A549 (cell line): ENCODE results near the gene ITCH. TPM values are rescaled to one million over a fixed set of nuclear protein-coding genes. Genes with fewer than 3 reads are reported as not detected.

ENCODE experiments used
- ATAC-seq, 2 experiments: fragments of 200-7000 bp in 1 of 2; fragments of >200 bp in 1 of 2; cut with Nextera tagmentation in 1 of 2; cut with Tn5 transposase in 1 of 2; 3 replicates each; pipeline versions ENCODE4 v1.8.0 to v1.9.1; 2018 to 2020; ENCODE audit warnings: mild to moderate bottlenecking in 1 of 2, moderate library complexity in 1 of 2
- CTCF ChIA-PET: fragments of 300-600 bp; sonication (Branson Sonifier 250); formaldehyde crosslinking; extraction: SDS; loops from one replicate; lab custom pipeline; 2021; ENCODE audit warnings: antibody characterized with exemption, inconsistent platforms; lab: Yijun Ruan, JAX
- POLR2A ChIA-PET: fragments of 350-600 bp; formaldehyde crosslinking; extraction: SDS; loops from one replicate; lab custom pipeline; 2021; ENCODE audit warnings: antibody characterized with exemption, inconsistent platforms; lab: Yijun Ruan, JAX
- DNase-seq, 2 experiments: peaks; one replicate each; pipeline versions ENCODE4 v3.0.0 to v3.0.0-alpha.2; 2011 to 2016; ENCODE audit warnings: low read depth in 1 of 2, low spot score in 1 of 2
- FAIRE-seq: peaks from 2 replicates; lab custom pipeline; 2011; peaks lifted over from hg19 to GRCh38; lab: Jason Lieb, UNC
- H3K27ac ChIP-seq, 2 experiments: fragments of >200 bp; sonication (Bioruptor Twin); formaldehyde crosslinking; 3 replicates each; pipeline ENCODE4 v1.5.1; 2016 to 2017
- H3K4me1 ChIP-seq: fragments of >200 bp; sonication (Bioruptor Twin); formaldehyde crosslinking; 3 replicates; pipeline ENCODE4 v1.6.1; 2016
- H3K4me2 ChIP-seq: fragments of >200 bp; sonication (Bioruptor Twin); formaldehyde crosslinking; 3 replicates; pipeline ENCODE4 v1.6.1; 2016
- H3K4me3 ChIP-seq: fragments of >200 bp; sonication (Bioruptor Twin); formaldehyde crosslinking; 3 replicates; pipeline ENCODE4 v1.5.1; 2016
- H3K9me3 ChIP-seq: fragments of >200 bp; sonication (Bioruptor Twin); formaldehyde crosslinking; 3 replicates; pipeline ENCODE4 v1.6.1; 2016
- ATOH8 ChIP-seq: fragments of 250-450 bp; sonication (Bioruptor Pico); IDR thresholded peaks from 2 replicates; pipeline ENCODE4 v1.5.0; 2020; ENCODE audit warnings: low read depth, mild to moderate bottlenecking, moderate library complexity
- CBX2 ChIP-seq: fragments of 200-600 bp; sonication (generic); IDR thresholded peaks from 2 replicates; pipeline ENCODE4 v1.6.1; 2016; ENCODE audit warnings: low read depth, mild to moderate bottlenecking, borderline replicate concordance
- CHD4 ChIP-seq: fragments of 200-600 bp; sonication (generic); IDR thresholded peaks from 2 replicates; pipeline ENCODE4 v1.6.1; 2016; ENCODE audit warnings: antibody characterized with exemption, mild to moderate bottlenecking, borderline replicate concordance
- CTCF ChIP-seq: fragments of >200 bp; sonication (Bioruptor Twin); formaldehyde crosslinking; IDR thresholded peaks from 3 replicates; pipeline ENCODE4 v1.5.1; 2016
- E2F6 ChIP-seq: IDR thresholded peaks from 2 replicates; pipeline ENCODE4 v1.6.1; 2012; ENCODE audit warnings: low read depth, borderline replicate concordance
- EHF ChIP-seq: fragments of 250-450 bp; sonication (Bioruptor Pico); IDR thresholded peaks from 2 replicates; pipeline ENCODE4 v1.5.0; 2020; ENCODE audit warnings: mild to moderate bottlenecking
- EP300 ChIP-seq, 2 experiments: fragments of >200 bp; sonication (Bioruptor Twin); formaldehyde crosslinking; IDR thresholded peaks; 2 replicates in 1 of 2; 3 replicates in 1 of 2; pipeline ENCODE4 v1.6.1; 2016 to 2017
- ESRRA ChIP-seq: fragments of 150-350 bp; IDR thresholded peaks from 2 replicates; pipeline ENCODE4 v1.6.1; 2014; ENCODE audit warnings: mild to moderate bottlenecking, low read length, borderline replicate concordance
- FOXS1 ChIP-seq: fragments of 250-450 bp; sonication (Bioruptor Pico); IDR thresholded peaks from 2 replicates; pipeline ENCODE4 v1.5.0; 2020; ENCODE audit warnings: mild to moderate bottlenecking, moderate library complexity
- HEYL ChIP-seq: fragments of 250-450 bp; sonication (Bioruptor Pico); IDR thresholded peaks from 2 replicates; pipeline ENCODE4 v1.8.0; 2021; ENCODE audit warnings: mild to moderate bottlenecking, moderate library complexity
- HMGXB4 ChIP-seq: fragments of 250-450 bp; sonication (Bioruptor Pico); IDR thresholded peaks from 2 replicates; pipeline ENCODE4 v1.5.0; 2021; ENCODE audit warnings: mild to moderate bottlenecking, moderate library complexity, borderline replicate concordance
- HOXA7 ChIP-seq: fragments of 250-450 bp; sonication (Bioruptor Pico); IDR thresholded peaks from 2 replicates; pipeline ENCODE4 v1.5.0; 2020; ENCODE audit warnings: mild to moderate bottlenecking, moderate library complexity
- JUN ChIP-seq, 2 experiments: fragments of >200 bp; sonication (Bioruptor Twin); formaldehyde crosslinking; IDR thresholded peaks; 2 replicates in 1 of 2; 3 replicates in 1 of 2; pipeline ENCODE4 v1.6.1; 2016 to 2017
- MYC ChIP-seq: IDR thresholded peaks from 2 replicates; pipeline ENCODE4 v1.6.1; 2012; ENCODE audit warnings: mild to moderate bottlenecking, inconsistent platforms, low read length, improper control_type of control experiment, borderline replicate concordance
- NFE2L2 ChIP-seq: fragments of 150-350 bp; conservative IDR thresholded peaks from 2 replicates; pipeline ENCODE4 v1.6.1; 2014; ENCODE audit warnings: low read length
- NPAS2 ChIP-seq: fragments of 250-450 bp; sonication (Bioruptor Pico); IDR thresholded peaks from 2 replicates; pipeline ENCODE4 v1.8.0; 2022; ENCODE audit warnings: mild to moderate bottlenecking, moderate library complexity, borderline replicate concordance
- NR3C1 ChIP-seq: fragments of >200 bp; sonication (Bioruptor Twin); formaldehyde crosslinking; IDR thresholded peaks from 3 replicates; pipeline ENCODE4 v1.6.1; 2017
- PHF8 ChIP-seq: fragments of 200-600 bp; sonication (generic); IDR thresholded peaks from 2 replicates; pipeline ENCODE4 v1.6.1; 2016; ENCODE audit warnings: low read depth, mild to moderate bottlenecking, antibody characterized with exemption, moderate library complexity, borderline replicate concordance
- POLR2AphosphoS2 ChIP-seq: conservative IDR thresholded peaks from 2 replicates; pipeline ENCODE4 v1.6.1; 2012; ENCODE audit warnings: low read length, improper control_type of control experiment, inconsistent platforms
- RAD21 ChIP-seq, 2 experiments: fragments of >200 bp in 1 of 2; sonication (Bioruptor Twin) in 1 of 2; formaldehyde crosslinking in 1 of 2; IDR thresholded peaks in 1 of 2; conservative IDR thresholded peaks in 1 of 2; 2 replicates in 1 of 2; 3 replicates in 1 of 2; pipeline ENCODE4 v1.6.1; 2012 to 2018; ENCODE audit warnings: inconsistent platforms in 1 of 2
- RFX5 ChIP-seq: fragments of 450-650 bp; IDR thresholded peaks from 2 replicates; pipeline ENCODE4 v1.7.1; 2014; ENCODE audit warnings: antibody characterized with exemption, mild to moderate bottlenecking, moderate library complexity
- RNF2 ChIP-seq: fragments of 200-600 bp; sonication (generic); IDR thresholded peaks from 2 replicates; pipeline ENCODE4 v1.6.1; 2016; ENCODE audit warnings: low read depth, mild to moderate bottlenecking, antibody characterized with exemption, moderate library complexity, borderline replicate concordance
- SMC3 ChIP-seq: fragments of >200 bp; sonication (Bioruptor Twin); formaldehyde crosslinking; IDR thresholded peaks from 3 replicates; pipeline ENCODE4 v1.6.1; 2018; ENCODE audit warnings: inconsistent platforms
- SREBF2 ChIP-seq: fragments of 450-650 bp; IDR thresholded peaks from 2 replicates; pipeline ENCODE4 v1.6.1; 2014; ENCODE audit warnings: mild to moderate bottlenecking, moderate library complexity
- TP53 ChIP-seq: fragments of 250-450 bp; sonication (Bioruptor Pico); IDR thresholded peaks from 2 replicates; pipeline ENCODE4 v1.5.0; 2021; ENCODE audit warnings: mild to moderate bottlenecking, moderate library complexity
- ZC3H11A ChIP-seq: fragments of 450-650 bp; IDR thresholded peaks from 2 replicates; pipeline ENCODE4 v1.6.1; 2014; ENCODE audit warnings: antibody characterized with exemption, mild to moderate bottlenecking
- ZNF302 ChIP-seq: fragments of 250-450 bp; sonication (Bioruptor Pico); IDR thresholded peaks from 2 replicates; pipeline ENCODE4 v1.9.0; 2021; ENCODE audit warnings: inconsistent platforms, mild to moderate bottlenecking, moderate library complexity
- ZSCAN20 ChIP-seq: fragments of 250-450 bp; sonication (Bioruptor Pico); IDR thresholded peaks from 2 replicates; pipeline ENCODE4 v1.8.0; 2022; ENCODE audit warnings: mild to moderate bottlenecking, moderate library complexity
- WGBS: methylation state at CpG from one replicate; pipeline ENCODE4 v1.1.6; 2017; ENCODE audit errors: missing lambda C conversion rate; 5-methylcytosine and 5-hydroxymethylcytosine counted together
- polyA plus RNA-seq, 4 experiments: library from polyadenylated mRNA; depleted of rRNA in 3 of 4; stranded (reverse); fragments of >200 nt; fragmentation: RNase III in 1 of 4; extraction: RNeasy Plus Mini Kit Qiagen cat#74134 plus additional on column Dnase treatment in 1 of 4; gene quantifications; 2 replicates in 3 of 4; 3 replicates in 1 of 4; pipeline ENCODE4 v1.2.3, GENCODE V29; 2011 to 2017

ITCH gene
- polyA plus RNA-seq, 2 of the 4 experiments (the other 2 are of a cell fraction): 23.9 to 24.4 TPM

- TF ChIP-seq RFX5: no peak
- TF ChIP-seq SREBF2: no peak
- no peak for TF ChIP-seq EP300 (IDR thresholded peaks at IDR 0.05)
- TF ChIP-seq CBX2: no peak
- TF ChIP-seq PHF8: no peak
- no peak for TF ChIP-seq CHD4
- TF ChIP-seq RNF2: no peak
- TF ChIP-seq ATOH8 (CRISPR knock-in tag): no peak
- no peak for TF ChIP-seq NFE2L2
- TF ChIP-seq FOXS1 (CRISPR knock-in tag): no peak
- no peak for TF ChIP-seq ZSCAN20 (CRISPR knock-in tag)
- TF ChIP-seq SMC3: no peak
- no peak for TF ChIP-seq ZNF302 (CRISPR knock-in tag)
- no peak for TF ChIP-seq MYC
- TF ChIP-seq TP53: no peak
- H3K4me3 ChIP-seq: no peak overlapping the region
- DNase-seq (no peak), FAIRE-seq (no peak), ATAC-seq (0 out of 6 replicates have a peak, but pooled peaks of 1 of the 2 experiments have one; percentile 10)
- no peak overlapping the region for H3K27ac ChIP-seq
- POLR2A ChIA-PET: no interaction called here
- H3K4me2 ChIP-seq: no peak overlapping the region
- CTCF ChIA-PET: interaction anchor here (0.6 to 4.0 kb wide), 6 partner anchors 9 to 1213 kb away, joined by 3 to 26 read pairs (median 4); no protein-coding TSS in a partner anchor
- H3K4me1 ChIP-seq: no peaks in the 10 kb centered on the region
- no peaks in the 10 kb centered on the region for H3K9me3 ChIP-seq
- WGBS: 86% methylated on average over 2 of the region's 2 CpGs
Measured at GRCh38 chr20:34535857-34536256, 172.8 kb downstream of the ITCH start.

GRCh38 chr20:34536798-34537394 is 173.8 kb downstream of the ITCH start:
- H3K4me2 ChIP-seq: no peak overlapping the region
- DNase-seq (peak in 1 of 2 experiments; percentile 76), ATAC-seq (peak; percentile 82 to 85)
- WGBS: 71% methylated on average over 10 of the region's 10 CpGs
- no peak overlapping the region for H3K27ac ChIP-seq
- H3K4me3 ChIP-seq: no peak overlapping the region
- CTCF ChIA-PET: interaction anchor here (0.5 to 5.3 kb wide), 19 partner anchors 7 to 1215 kb away, joined by 3 to 35 read pairs (median 3); partner anchors contain the start of gene MAP1LC3A
- H3K9me3 ChIP-seq: no peaks in the 10 kb centered on the region
- TF ChIP-seq CTCF (peak; percentile 46), JUN (IDR thresholded peaks at IDR 0.05) (no peak), RAD21 (conservative IDR thresholded peaks at IDR 0.05 in 1 of 2, IDR thresholded peaks at IDR 0.05 in 1 of 2) (peak; percentile 38 to 58; a peak in 3 of 5 replicates), SMC3 (peak; percentile 53; the same call in 2 of the 3 replicates)
- TF ChIP-seq, all 56 proteins: peak for 3
- no peak for FAIRE-seq
- H3K4me1 ChIP-seq: no peaks in the 10 kb centered on the region
- POLR2A ChIA-PET: no interaction called here

GRCh38 chr20:34537651-34538050 is 174.6 kb downstream of the ITCH start:
- ChIA-PET POLR2A (interaction anchor here (1.3 kb wide), 1 partner anchor 22 kb away, joined by 3 read pairs; the partner anchor contains the start of gene DYNLRB1), CTCF (interaction anchor here (0.5 to 5.3 kb wide), 16 partner anchors 7 to 298 kb away, joined by 3 to 35 read pairs (median 4); partner anchors contain the start of gene MAP1LC3A)
- H3K4me2 ChIP-seq: no peak overlapping the region
- H3K9me3 ChIP-seq: no peaks in the 10 kb centered on the region
- WGBS: 91% methylated on average over 8 of the region's 8 CpGs
- TF ChIP-seq NR3C1 (no peak), ZC3H11A (no peak), ESRRA (no peak), HMGXB4 (CRISPR knock-in tag) (no peak), EP300 (IDR thresholded peaks at IDR 0.05) (no peak), HOXA7 (CRISPR knock-in tag) (no peak), ATOH8 (CRISPR knock-in tag) (no peak), EHF (CRISPR knock-in tag) (no peak), POLR2AphosphoS2 (no peak), HEYL (CRISPR knock-in tag) (no peak), FOXS1 (CRISPR knock-in tag) (no peak), E2F6 (no peak), NPAS2 (CRISPR knock-in tag) (no peak)
- no peaks in the 10 kb centered on the region for H3K4me1 ChIP-seq
- FAIRE-seq: no peak
- peak in 1 of 2 experiments; percentile 15; a peak in 2 of 6 replicates for ATAC-seq
- no peak overlapping the region for H3K27ac ChIP-seq
- no peak for DNase-seq
- H3K4me3 ChIP-seq: no peak overlapping the region
